Measurements from ENCODE around the gene PKN3. TPM values are rescaled to one million over a fixed set of nuclear protein-coding genes. Genes with fewer than 3 reads are reported as not detected.

PKN3 gene
- total RNA-seq, 1 experiment from 2014 or later = 7.8 TPM

DNA sequence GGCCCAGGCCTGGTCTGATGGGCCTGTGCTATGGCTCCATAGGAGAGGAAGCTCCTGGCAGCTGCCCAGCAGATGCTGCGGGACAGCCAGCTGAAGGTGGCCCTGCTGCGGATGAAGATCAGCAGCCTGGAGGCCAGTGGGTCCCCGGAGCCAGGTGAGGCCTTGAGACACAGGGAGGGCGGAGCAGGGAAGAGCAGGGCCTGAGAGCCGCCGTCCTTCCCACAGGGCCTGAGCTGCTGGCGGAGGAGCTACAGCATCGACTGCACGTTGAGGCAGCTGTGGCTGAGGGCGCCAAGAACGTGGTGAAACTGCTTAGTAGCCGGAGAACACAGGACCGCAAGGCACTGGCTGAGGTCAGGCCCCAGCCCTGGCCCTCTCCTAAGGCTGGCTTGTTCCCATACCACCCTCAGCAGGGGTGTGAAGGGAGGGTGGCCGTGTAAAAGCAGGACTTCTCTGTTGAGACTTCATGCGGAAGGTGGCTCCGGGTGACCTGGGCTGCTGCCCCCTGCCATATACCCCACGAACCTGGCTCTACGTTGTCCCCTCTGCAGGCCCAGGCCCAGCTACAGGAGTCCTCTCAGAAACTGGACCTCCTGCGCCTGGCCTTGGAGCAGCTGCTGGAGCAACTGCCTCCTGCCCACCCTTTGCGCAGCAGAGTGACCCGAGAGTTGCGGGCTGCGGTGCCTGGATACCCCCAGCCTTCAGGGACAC lies 4.5 kb downstream of the PKN3 start:
- no peaks in the 10 kb centered on the region for H3K9me2 ChIP-seq (replicated peaks; ENCODE audit: low read length)
- intact Hi-C loops (cut with micrococcal nuclease) = no loop called here
- H3K27ac ChIP-seq (ENCODE audit: low read length) = no peak overlapping the region
- no peak overlapping the region for H3K4me2 ChIP-seq (ENCODE audit: low read length)
- no peak for ATAC-seq
- no peaks in the 10 kb centered on the region for H3K27me3 ChIP-seq (ENCODE audit: low read length)
- H3K79me2 ChIP-seq (ENCODE audit: low read length) = no peaks in the 10 kb centered on the region
- no peaks in the 10 kb centered on the region for H3K4me1 ChIP-seq (ENCODE audit: insufficient read depth, low read length)
- BruUV-seq (replicated peaks) = no TSS peak
- POLR2A ChIA-PET (ENCODE audit: unreplicated experiment) = no interaction called here
- no peak for DNase-seq
- H2AFZ ChIP-seq (ENCODE audit: low read length) = no peak overlapping the region
- no peaks in the 10 kb centered on the region for H3K36me3 ChIP-seq (ENCODE audit: low read depth, low read length)
- TF ChIP-seq EZH2 (IDR thresholded peaks at IDR 0.05; ENCODE audit: low read length, unreplicated experiment) (no peak), EZH2phosphoT487 (IDR thresholded peaks at IDR 0.05; ENCODE audit: borderline replicate concordance, low read length) (no peak)
- TF ChIP-seq, protein P1, sequence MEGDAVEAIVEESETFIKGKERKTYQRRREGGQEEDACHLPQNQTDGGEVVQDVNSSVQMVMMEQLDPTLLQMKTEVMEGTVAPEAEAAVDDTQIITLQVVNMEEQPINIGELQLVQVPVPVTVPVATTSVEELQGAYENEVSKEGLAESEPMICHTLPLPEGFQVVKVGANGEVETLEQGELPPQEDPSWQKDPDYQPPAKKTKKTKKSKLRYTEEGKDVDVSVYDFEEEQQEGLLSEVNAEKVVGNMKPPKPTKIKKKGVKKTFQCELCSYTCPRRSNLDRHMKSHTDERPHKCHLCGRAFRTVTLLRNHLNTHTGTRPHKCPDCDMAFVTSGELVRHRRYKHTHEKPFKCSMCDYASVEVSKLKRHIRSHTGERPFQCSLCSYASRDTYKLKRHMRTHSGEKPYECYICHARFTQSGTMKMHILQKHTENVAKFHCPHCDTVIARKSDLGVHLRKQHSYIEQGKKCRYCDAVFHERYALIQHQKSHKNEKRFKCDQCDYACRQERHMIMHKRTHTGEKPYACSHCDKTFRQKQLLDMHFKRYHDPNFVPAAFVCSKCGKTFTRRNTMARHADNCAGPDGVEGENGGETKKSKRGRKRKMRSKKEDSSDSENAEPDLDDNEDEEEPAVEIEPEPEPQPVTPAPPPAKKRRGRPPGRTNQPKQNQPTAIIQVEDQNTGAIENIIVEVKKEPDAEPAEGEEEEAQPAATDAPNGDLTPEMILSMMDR (conservative IDR thresholded peaks at IDR 0.05; ENCODE audit: low read depth, low read length) = no peak
- no peak overlapping the region for H3K9ac ChIP-seq (ENCODE audit: low read length)
- H3K4me3 ChIP-seq (ENCODE audit: low read length) = no peak overlapping the region
- H4K20me1 ChIP-seq (ENCODE audit: low read length) = no peaks in the 10 kb centered on the region
- no peaks in the 10 kb centered on the region for H3F3A ChIP-seq (ENCODE audit: low read length, unreplicated experiment)
- CTCF ChIA-PET = no interaction called here
- H3K9me3 ChIP-seq (ENCODE audit: low read length) = no peaks in the 10 kb centered on the region

DNA sequence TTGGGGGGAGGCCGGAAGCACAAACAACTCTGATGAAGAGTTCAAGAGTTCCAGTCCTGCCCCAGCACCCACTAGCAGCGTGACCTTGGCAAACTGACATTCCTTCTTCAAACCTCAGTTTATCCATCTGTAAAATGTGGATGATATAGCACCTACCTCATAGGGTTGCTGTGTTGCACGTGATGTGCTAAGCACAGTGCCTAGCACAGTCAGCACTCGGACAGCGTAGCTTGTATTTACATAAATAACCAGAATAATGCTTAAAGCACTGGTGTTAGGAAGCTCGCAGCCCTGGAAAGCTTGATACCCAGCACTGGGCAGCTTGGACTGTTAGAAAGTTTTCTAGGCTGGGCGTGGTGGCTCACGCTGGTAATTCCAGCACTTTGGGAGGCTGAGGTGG lies 5.1 kb downstream of the PKN3 start:
- Histone ChIP-seq H3K4me3 (ENCODE audit: low read length) (no peak overlapping the region), H3K9ac (ENCODE audit: low read length) (no peak overlapping the region), H4K20me1 (ENCODE audit: low read length) (no peaks in the 10 kb centered on the region), H3K4me2 (ENCODE audit: low read length) (no peak overlapping the region), H3K79me2 (ENCODE audit: low read length) (no peaks in the 10 kb centered on the region), H3F3A (ENCODE audit: low read length, unreplicated experiment) (no peaks in the 10 kb centered on the region), H3K27ac (ENCODE audit: low read length) (no peak overlapping the region), H3K36me3 (ENCODE audit: low read depth, low read length) (no peaks in the 10 kb centered on the region), H3K9me3 (ENCODE audit: low read length) (no peaks in the 10 kb centered on the region), H2AFZ (ENCODE audit: low read length) (no peak overlapping the region), H3K27me3 (ENCODE audit: low read length) (no peaks in the 10 kb centered on the region), H3K4me1 (ENCODE audit: insufficient read depth, low read length) (no peaks in the 10 kb centered on the region), H3K9me2 (replicated peaks; ENCODE audit: low read length) (no peaks in the 10 kb centered on the region)
- ATAC-seq (no peak), DNase-seq (no peak)
- intact Hi-C loops (cut with micrococcal nuclease) = no loop called here
- BruUV-seq (replicated peaks) = no TSS peak
- CTCF ChIA-PET = no interaction called here
- TF ChIP-seq, protein P1 (conservative IDR thresholded peaks at IDR 0.05; ENCODE audit: low read depth, low read length) = no peak
- TF ChIP-seq EZH2 (IDR thresholded peaks at IDR 0.05; ENCODE audit: low read length, unreplicated experiment) (no peak), EZH2phosphoT487 (IDR thresholded peaks at IDR 0.05; ENCODE audit: borderline replicate concordance, low read length) (no peak)
- POLR2A ChIA-PET (ENCODE audit: unreplicated experiment) = no interaction called here
